NCI-H2171 (cell line): ENCODE data around the gene SNRNP27.
"Not testable (repeated sequence)": the region's sequence is repeated elsewhere in the genome, so short reads cannot be mapped to it uniquely, and the experiment has no call there.

Experiments used
- DNase-seq: peaks from one replicate; lab custom pipeline; 2025; lab: John Stamatoyannopoulos, UW

Gene SNRNP27, protein sequence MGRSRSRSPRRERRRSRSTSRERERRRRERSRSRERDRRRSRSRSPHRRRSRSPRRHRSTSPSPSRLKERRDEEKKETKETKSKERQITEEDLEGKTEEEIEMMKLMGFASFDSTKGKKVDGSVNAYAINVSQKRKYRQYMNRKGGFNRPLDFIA

GRCh38 chr2:69893684-69894551, at the start of gene SNRNP27:
Gene SNRNP27, plus strand, starts transcription at chr2:69893956. Its CDS starts 29 bp downstream, at chr2:69893985.
- peak; percentile 89 for DNase-seq

GRCh38 chr2:69843993-69844392, 49.8 kb upstream of the SNRNP27 start:
- DNase-seq = no peak

DNA sequence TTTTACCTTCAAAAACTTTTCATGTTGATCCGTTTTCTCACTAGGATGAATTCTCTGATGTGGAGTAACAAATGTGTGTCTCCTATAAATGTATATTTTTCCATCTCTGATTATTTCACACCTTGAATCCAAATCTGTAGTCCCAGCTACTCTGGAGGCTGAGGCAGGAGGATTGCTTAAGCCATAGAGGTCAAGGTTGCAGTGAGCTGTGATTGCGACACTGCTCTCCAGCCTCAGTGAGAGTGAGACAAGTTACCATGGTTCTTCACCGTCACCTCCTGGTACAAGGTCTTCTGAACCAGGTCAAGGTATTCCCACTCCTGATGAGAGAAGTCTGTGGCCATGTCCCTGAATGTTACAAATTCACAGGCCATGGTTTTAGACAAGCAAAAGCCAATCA, 49.2 kb upstream of the SNRNP27 start:
- DNase-seq = no peak

DNA sequence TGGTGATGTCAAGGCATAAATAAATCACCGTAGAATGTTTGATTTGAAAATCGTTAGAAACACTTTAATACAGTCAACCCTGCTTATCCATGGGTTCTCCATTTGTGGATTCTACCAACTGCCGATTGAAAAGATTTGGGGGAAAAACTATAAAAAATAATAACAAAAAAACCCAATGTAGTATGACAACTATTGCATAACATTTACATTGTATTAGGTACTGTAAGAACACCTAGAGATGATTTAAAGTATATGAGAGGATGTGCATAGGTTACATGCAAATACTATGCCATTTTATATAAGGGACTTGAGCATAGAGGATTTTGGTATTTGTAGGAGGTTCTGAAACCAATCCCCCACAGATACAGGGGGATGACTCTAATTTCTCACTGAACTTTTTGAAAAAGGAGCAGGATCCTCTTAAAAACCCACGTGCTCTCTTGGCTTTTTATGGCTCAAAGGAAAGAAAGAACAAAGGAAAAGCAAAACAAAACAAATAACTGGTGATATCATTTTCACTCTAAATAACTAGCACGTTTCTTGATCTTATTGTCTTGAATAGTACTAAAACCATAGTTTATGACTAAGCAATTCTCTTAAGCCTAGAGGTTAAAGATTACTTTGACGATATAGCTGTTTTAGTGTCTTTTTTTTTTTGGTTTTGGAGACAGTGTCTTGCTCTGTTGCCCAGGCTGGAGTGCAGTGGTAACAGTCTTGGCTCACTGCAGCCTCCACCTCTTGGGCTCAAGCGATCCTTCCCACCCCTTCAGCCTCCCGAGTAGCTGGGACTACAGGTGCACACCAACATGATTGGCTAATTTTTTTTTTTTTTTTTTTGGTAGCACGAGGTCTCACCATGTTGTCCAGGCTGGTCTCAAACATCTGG, 47.3 kb upstream of the SNRNP27 start:
- DNase-seq = no peak

DNA sequence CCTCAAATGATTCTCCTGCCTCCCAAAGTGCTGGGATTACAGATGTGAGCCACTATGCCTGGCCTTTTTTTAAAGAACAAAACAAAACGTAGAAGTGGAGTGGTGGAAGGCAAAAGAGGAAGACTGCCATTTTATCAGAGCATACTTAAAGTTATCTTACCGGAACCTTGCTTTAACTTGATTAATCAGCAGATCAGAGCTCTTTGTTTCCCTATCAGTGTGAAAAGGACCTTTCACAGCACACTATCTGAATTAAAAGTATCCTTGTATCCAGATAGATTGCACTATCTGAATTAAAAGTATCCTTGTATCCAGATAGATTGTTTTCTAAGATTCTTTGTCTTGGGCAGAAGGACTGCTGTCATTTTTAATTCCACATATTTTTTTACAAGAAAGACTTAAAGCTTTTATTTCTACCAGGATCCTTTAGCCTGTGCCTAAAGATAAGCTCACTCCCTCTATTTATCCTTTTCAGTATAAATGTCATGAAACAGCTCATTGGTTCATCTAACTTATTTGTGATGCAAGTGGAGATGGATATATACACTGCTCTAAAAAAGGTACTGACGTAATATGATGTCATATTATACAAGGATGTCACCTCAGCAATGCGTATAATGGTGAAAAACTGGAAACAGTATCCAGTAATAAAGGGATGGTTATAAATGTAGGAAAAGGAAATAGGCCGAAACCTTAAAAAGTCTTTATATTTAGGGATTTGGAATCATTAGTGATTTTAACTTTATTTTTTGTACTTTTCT, 46.5 kb upstream of the SNRNP27 start:
- DNase-seq = no peak

GRCh38 chr2:69848186-69848790, 45.5 kb upstream of the SNRNP27 start:
- DNase-seq = no peak

DNA sequence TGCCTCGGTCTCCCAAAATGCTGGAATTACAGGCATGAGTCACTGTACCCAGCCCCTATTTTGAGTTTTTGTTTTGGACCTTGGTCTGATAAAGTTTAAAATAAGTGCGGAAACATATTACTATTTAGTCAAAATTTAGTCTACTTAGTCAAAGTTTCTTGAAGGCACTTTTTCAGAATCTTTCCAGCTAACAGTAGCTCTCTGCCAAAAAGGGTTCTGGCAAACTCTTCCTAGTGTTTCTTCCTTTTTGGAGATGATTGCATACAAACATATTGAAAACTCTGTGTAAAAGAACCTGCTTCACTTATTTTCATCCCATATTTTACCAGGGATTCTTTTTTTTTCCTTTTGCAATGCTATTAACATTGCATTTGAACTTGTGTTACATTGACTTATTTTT, 35.5 kb upstream of the SNRNP27 start:
- no peak for DNase-seq

GRCh38 chr2:69863298-69863697, 30.5 kb upstream of the SNRNP27 start:
- no peak for DNase-seq

DNA sequence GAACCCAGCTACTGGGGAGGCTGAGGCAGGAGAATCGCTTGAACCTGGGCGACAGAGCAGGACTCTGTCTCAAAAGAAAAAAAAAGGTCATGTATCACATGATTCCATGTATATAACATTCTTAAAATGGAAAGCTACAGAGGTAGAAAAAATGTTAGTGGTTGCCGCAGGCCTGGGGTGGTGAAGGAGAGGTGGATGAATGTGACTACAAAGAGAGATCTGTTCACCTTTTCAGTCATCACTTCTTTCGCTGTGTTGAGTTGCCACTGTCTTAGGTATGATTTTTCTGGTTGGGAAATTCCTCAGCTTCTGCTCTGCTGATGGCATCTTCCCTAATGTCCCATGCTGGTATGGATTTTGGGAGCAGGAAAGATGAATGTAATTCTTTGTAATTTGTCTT, 5.3 kb upstream of the SNRNP27 start:
- DNase-seq = no peak

DNA sequence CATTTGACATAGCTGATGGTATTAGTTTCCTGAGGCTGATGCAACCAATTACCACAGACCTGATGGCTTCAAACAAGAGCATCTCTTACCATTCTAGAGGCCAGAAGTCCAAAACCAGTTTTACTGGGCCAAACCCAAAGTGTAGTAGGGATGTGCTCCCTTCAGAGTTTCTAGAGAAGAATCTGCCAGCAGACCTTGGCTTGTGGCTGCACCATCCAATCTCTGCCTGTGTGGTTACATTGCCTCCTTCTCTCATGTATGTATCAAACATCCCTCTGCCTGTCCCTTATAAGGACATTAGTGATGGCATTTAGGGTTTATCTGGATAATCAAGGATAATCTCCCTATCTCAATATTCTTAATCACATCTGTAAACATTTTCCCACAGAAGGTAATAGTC, 4.5 kb upstream of the SNRNP27 start:
- no peak for DNase-seq

- no peak for DNase-seq
Observed at GRCh38 chr2:69890881-69891280, 2.9 kb upstream of the SNRNP27 start.

- not testable (repeated sequence) for DNase-seq
Observed at GRCh38 chr2:69892838-69893424, 825 bp upstream of the SNRNP27 start.

GRCh38 chr2:69894737-69895136, 981 bp downstream of the SNRNP27 start:
- not testable (repeated sequence) for DNase-seq

- DNase-seq = no peak
Observed at GRCh38 chr2:69902213-69902922, 8.6 kb downstream of the SNRNP27 start.

GRCh38 chr2:69907216-69907615, 13.5 kb downstream of the SNRNP27 start:
- no peak for DNase-seq

- DNase-seq = peak; percentile 58
Observed at GRCh38 chr2:69911985-69912563, 18.3 kb downstream of the SNRNP27 start.

DNA sequence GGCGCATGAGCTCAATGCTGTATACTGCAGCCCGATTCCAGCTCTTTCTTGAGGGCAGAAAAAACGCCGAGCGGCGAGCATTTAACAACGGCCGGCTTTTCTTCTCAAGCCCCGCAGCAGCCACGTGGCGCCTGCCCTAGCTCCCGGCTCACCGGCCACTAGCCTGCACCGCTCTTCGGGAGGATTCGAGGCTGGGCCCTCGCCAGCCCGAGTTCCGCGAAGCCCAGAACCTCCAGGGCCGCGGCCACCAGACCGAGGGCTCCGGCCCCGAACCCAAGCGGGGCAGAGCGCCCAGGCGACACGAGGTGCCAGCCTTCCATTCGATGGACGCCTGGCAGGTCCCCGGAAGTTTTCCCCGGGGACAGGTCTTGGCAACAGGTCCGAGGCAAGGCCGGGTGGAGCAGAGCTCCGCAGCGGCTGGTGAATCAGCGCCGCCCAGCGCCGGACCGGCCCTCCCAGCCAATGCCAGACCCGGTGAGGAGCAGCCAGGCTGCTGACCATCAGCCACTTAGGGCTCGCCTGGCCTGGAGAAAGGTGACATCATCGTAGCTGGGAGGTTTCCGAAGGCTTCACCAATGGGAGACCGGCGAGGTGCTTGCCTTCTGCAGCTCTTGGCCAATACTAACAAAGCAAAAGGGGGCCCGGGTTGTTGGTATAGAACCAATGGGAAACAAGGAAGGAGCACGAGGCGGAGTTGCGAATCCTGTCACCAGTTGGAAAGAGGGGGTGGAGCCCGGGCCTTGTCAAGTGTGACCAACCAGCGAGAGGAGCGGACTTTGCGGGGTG, 20.6 kb downstream of the SNRNP27 start:
- peak; percentile 100 for DNase-seq

GRCh38 chr2:69914950-69915945, 21.5 kb downstream of the SNRNP27 start, which contains the start of gene MXD1:
Gene MXD1, plus strand, starts transcription at chr2:69915109. Its CDS starts 222 bp downstream, at chr2:69915331.
- DNase-seq = no peak
